M059J (cell line): ENCODE measurements around the gene EGR2. TPM values are rescaled to one million over a fixed set of nuclear protein-coding genes. Genes with fewer than 3 reads are reported as not detected.

Source experiments
- DNase-seq: peaks from one replicate; pipeline ENCODE4 v3.0.0-alpha.2; 2012; ENCODE audit warnings: low read depth
- total RNA-seq: library from RNA; depleted of rRNA; stranded (reverse); fragments of >200 nt; shearing (Covaris generic); gene quantifications from 2 replicates; pipeline ENCODE4 v1.2.3, GENCODE V29; 2014

EGR2 gene
- total RNA-seq, 1 experiment from 2014 or later, result 0.05 TPM

GRCh38 chr10:62817766-62818425, 1.7 kb upstream of the EGR2 start:
- peak; percentile 80 for DNase-seq

- DNase-seq, result peak; percentile 40
These were observed 1.1 kb upstream of the EGR2 start for GRCh38 chr10:62817121-62817765.

- DNase-seq, result no peak
These were observed 163 bp downstream of the EGR2 start for GRCh38 chr10:62816076-62816330.

- peak; percentile 7 for DNase-seq
These were observed 638 bp downstream of the EGR2 start for GRCh38 chr10:62815381-62816075.

GRCh38 chr10:62814756-62815380, 1.3 kb downstream of the EGR2 start:
- peak; percentile 4 for DNase-seq

GRCh38 chr10:62813981-62814380, 2.2 kb downstream of the EGR2 start:
- no peak for DNase-seq

GRCh38 chr10:62813453-62813852, 2.7 kb downstream of the EGR2 start:
- DNase-seq, result no peak

- no peak for DNase-seq
These were observed 3.3 kb downstream of the EGR2 start for GRCh38 chr10:62812672-62813439.

GRCh38 chr10:62811159-62811875, 4.8 kb downstream of the EGR2 start:
- no peak for DNase-seq

- DNase-seq, result no peak
These were observed 5.8 kb downstream of the EGR2 start for GRCh38 chr10:62810156-62810902.

GRCh38 chr10:62806251-62806650, 9.9 kb downstream of the EGR2 start:
- DNase-seq, result no peak

GRCh38 chr10:62805231-62806099, 10.7 kb downstream of the EGR2 start:
- DNase-seq, result peak; percentile 68

GRCh38 chr10:62804356-62805230, 11.6 kb downstream of the EGR2 start, which contains the start of gene ADO:
TSS of gene ADO (plus strand) at chr10:62804720. CDS start at chr10:62805060, 340 bp downstream.
- DNase-seq, result peak; percentile 78

- no peak for DNase-seq
These were observed 12.3 kb downstream of the EGR2 start for GRCh38 chr10:62803724-62804355.

GRCh38 chr10:62801871-62802270, 14.3 kb downstream of the EGR2 start:
- no peak for DNase-seq

- no peak for DNase-seq
These were observed 19.3 kb downstream of the EGR2 start for GRCh38 chr10:62796896-62797295.

- DNase-seq, result no peak
These were observed 20.4 kb downstream of the EGR2 start for GRCh38 chr10:62795762-62796161.

GRCh38 chr10:62795100-62795499, 21.1 kb downstream of the EGR2 start:
- DNase-seq, result no peak
